HuH-7.5 (cell line): ENCODE data around the gene CCDC191.
A peak's percentile ranks its signal among the peaks of the same experiment; 100 is the strongest.

ENCODE experiments used
- DNase-seq: peaks from one replicate; pipeline ENCODE4 v3.0.0; 2011; ENCODE audit warnings: low spot score

Gene CCDC191

DNA sequence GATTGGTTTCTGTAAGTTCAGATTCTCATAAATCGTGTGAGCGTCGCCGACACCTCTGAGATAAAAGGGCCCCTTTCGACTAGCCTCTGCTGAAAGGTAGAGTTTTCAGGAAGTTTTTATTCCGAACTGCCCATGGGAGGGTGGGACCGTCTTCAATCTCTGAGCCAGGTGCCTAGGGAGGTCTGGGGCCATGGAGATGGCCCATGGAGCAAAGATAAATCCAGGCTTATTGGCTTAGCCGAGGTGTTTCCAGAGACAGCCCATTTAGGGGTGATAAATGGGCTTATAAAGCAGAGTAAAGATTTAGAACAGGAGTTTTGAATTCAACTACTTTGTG, 653 bp upstream of the CCDC191 start:
- peak; percentile 18 for DNase-seq

DNA sequence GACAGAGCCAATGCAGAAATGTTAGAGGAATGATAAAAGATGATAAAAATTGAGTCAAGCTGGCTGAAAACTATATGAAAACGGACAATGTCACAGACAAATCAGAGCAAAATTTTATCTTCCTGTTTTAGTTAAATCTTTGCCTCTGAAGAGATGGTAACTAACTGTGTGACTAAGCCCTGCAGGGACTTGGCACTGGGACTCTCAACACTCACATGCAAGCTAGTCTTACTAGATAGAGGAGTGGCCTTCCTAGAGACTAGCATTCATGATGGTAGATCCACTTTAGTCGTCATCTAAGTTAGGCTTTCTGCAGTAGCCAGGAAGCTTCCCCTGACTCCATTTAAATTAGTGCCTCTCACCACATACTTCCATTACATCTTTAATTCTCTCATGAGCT, 4.1 kb downstream of the CCDC191 start:
- no peak for DNase-seq

DNA sequence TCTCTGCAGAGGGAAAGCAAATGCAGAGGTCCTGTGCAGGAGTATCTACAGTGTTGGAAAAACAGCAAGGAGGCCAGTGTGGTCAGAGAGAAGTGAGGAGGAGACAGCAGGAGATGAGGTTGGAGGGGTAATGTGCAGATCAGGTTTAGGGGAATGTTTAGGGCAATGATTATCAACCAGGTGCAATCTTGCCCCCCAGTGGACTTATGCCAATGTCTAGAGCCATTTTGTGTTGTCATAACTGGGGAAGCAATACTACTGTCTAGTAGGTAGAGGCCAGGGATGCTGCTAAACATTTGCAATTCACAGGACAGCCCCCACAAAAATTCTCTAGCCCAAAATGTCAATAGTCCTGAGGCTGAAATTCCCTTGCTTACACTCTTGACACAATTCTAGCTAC, 13.1 kb downstream of the CCDC191 start:
- no peak for DNase-seq

DNA sequence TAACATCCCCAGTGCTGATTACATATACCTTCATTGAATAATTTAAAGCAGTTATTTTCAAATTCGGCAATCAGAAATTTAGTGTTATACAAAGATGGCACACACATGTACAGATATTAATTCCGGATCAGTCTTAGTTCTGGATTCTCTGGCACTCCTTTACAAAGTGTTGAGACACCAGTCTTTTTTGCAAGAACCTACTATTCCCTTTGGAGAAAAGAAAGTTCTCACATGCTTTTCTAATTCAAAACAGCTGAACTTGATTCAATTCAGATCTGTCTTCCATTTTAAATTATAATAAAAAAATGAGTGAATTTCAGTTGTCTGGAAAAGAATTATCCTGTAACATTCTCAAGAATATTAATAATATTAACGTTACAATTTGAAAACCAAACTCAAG, 20.4 kb downstream of the CCDC191 start:
- DNase-seq, result no peak

DNA sequence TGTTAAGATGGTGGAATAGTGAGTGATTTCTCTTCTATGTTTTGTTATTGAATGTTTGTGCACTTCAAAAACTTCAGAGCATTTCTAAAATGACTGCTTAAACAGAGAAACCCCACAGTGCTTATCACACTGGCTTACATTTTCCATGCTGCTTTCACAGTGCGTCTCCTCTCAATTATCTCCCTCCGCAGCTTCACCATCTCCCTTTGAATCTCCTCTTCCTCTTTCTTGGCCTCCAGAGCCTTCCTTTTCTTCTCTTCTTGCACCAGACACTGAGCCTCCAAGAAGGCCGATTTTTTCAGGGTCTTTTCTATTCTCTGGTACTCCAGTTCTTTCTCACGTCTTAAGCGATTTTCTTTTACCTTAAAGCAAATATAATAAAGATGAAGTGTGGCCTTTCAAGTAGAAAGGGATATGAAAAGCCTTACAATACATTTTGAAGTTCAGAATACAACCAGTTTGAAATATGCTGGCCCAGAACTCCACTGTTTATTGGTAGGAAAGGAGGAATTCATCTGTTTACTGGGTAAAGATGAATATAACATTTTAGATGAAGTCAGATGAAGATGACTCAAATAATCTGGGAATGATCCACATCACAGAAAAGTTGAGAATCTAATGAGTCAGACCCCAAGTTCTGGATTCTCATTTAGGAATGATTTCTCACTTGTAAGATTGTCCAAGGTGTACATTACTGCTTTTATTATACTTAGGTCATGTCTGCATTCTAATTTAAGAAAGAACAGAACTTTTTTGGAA, 21.4 kb downstream of the CCDC191 start:
- DNase-seq, result no peak

DNA sequence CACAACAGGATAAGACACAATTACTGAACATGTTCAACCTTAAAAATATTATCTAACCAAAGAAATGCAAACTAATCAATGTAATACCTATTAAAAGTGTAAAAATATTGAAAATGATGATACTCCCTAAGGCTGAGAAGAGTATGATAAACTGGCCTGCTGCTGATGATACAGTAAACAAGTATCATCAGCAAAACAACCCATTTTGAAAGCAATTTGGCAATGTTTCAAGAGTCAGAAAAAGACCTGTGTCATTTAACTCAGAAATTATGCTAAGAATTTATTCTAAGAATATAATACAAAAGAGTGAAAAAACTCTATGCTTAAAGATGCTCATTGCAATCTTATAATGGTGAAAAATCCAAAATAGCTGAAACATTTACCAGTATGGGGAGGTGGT, 22.1 kb downstream of the CCDC191 start:
- no peak for DNase-seq

DNA sequence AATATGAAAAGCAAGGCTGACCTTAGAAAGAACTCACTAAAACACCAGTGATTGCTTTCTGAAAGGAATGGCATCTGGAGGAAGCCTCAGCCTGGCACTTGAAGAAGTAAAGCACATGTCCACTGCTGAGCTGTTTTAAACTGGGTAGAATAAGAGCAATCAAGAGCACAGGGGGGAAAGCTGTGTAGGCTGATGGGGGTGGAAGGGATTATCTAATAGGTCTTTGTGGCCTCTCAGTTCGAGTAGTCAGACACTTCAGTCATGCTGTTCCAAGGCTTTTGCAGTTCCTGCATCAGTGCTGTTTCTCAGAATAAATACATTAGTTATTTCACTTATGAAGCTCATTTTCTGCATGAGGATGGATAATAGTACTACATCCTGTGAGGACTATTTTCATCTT, 22.6 kb downstream of the CCDC191 start:
- no peak for DNase-seq

DNA sequence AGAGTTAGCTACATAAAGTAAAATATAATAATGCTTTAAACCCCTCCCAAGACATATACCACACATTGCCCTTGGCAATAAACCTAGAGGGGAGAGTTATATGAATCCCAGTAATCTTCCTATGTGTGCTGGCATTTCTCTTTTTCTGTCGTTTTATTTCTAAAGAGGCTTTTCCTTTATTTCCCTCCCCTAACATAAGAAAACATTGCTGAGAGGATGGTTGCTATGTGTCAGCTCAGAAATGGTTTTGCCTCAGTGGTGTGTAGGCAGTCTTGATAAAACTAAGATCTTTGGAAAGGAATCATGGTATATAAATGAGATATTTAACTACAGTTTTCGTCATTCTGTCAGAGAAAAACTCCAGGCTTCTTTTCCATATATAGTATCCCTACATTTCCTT, 30.0 kb downstream of the CCDC191 start:
- no peak for DNase-seq

DNA sequence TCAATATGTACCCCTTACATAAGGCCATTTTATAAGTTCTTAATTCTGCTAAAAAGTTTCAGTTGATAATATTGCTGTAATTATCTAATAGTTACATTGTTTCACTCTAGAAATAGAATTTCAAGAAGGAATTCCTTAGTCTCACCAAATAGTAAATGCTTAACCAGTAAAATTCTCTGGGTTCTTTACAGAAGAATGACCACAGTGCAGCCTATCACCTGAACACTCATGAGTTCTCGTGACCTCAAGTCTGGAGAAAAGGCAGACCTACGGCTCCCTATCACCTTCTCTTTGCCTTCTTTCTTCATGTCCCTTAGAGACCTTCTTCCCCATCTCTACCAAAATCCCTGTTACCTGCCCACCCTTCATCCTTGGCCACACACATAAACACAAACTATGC, 30.9 kb downstream of the CCDC191 start:
- no peak for DNase-seq

DNA sequence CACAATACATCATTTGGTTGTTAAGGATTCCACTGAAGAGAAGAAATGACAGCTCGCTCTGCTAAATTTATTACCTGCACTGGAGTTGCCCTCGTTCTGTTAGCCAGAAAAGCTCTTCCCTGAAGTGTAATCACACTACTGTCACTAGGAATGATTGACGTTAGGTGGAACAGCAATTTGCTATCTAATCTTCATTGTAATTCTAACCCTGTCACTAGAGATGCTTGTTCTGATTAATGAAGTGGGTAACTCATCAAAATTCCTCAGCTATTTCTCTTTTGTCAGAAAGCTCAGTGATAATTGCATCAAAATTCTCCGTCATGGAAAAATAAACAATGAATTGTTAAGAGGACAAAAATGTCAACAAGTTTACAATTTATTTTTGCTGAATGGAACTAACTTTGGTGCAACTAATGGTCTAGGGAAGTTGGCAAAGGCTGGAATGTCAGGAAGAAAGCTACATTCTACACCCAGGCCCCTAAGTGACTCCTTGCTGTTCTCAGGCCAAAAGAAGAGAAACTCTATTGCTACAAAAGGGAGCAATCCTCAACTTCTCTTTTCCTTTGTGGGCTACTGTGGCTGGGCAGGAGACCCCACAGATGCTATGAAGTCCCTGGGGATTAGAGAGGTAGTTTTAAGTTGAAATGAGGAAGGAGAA, 34.1 kb downstream of the CCDC191 start:
- DNase-seq, result no peak

DNA sequence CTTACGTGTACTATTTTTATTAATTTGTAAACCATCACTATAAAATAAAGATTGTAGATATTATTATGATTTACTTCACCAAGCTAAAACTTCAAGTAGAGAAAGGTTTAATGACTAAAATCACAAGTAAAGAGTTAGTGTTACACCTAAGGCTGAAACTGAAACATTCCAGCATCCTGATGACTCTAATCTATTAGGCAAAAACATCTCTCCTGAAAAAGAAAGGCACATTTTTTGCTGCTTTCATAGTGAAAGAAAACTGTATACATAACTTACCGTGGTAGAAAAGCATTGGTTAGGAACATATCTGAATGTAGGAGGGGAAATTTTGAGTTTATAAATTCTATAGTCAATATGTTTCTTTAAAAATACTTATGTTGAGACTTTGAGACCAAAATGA, 35.4 kb downstream of the CCDC191 start:
- no peak for DNase-seq

DNA sequence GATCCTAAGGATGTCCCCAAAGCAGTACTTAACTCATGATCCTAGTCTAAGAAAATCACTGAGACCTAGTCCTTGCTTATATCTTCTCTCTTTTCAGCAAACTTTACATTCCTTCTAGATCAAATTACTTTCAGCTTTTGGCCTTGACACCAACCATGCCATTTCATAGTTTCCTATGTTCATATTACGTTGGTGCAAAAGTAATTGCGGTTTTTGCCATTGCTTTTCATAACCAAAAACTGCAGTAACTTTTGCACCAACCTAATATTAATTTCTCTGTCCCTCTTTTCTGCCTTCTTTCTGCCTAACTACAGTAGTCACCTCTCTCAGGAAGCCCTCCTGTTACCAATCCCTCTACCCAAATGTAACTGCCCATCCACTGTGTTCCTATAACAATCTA, 36.8 kb downstream of the CCDC191 start:
- no peak for DNase-seq

DNA sequence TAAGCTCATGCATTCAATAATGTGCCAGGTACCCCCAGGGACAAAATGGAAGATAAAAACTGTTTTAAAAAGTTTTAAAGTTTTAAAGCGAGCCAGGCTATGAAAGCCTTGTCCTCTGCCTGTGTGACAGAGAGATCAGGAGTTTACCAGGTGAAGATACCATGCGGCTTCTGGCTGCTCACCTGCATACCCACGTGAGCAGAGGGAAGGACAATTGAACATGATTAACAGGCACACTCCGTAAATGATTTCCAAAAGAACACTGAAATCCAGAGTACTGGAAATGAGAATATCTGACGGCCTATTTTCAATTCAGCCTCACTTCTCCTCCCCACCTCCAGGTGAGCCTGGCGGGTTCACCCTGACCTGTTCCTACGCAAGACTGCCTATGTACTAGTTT, 42.1 kb downstream of the CCDC191 start:
- no peak for DNase-seq

DNA sequence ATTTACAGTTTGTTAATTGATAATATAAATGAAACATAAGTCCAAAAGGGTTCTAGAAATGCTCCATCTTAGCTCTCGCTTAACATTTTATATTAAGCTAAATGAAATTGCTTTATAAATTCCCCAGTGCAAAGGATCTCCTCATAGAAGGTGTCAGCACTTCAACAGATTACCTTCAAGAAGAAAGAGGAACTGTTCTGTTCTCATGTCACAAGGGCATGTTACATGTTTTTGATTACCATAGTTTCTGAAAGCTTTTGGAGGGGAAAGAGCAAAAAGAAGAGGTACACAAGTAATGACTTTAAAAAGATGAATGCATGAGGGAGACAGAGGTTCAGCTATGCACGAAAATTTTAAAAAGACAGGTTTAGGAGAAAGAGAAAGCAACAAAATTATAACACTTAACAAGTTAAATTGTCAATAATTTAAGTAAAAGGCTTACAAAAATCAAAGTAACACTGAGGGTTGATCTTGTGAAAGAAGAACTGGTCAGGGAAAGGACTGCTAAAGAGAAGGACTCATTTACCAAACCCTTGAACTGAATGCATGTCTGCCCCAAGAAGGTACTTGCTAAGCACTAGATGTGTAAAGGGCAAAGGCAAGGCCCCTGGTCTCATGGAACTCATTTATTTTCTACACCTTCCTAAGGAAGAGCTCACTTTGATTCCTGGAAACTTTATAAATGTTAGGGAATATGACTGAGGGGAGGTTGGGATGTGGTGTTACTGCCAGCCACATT, 45.1 kb downstream of the CCDC191 start:
- DNase-seq, result no peak

DNA sequence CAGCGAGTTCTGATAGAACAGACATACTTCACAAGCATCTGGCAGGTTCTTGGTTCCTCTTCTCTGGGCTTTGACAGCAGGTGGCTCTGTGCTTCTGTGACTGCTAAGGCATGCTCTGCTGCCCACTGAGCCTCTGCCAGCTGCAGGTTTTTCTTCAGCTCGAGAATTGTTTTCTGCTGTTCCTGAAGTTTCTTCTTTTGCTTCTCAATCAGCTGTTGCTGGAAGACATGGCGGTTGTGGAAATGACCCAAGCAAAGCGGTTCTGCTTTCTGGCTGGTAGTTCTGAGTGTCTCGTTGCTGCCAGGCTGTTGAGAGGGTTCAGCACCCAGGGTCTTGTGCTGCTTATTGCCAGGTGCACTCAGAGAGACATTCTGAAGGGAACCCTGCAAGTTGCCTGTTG, 50.8 kb downstream of the CCDC191 start:
- DNase-seq, result no peak

DNA sequence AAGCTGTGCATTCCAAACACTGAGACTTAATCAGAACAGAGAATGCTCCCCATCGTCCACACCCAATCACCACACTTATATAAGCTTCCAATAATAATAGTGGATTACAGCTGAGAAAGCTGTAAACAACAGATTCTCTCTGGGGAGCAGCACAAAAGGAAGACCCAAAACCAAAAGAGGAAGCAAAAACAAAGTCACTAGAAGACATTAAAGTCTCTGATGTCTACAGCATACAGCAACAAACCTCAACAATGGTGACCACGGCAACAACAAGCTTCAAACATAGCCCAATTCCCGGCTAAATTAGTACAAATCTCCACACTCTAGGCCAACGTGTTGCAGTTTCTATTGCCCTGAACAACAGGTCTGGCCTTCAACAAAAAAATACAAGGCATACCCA, 70.8 kb downstream of the CCDC191 start:
- no peak for DNase-seq

DNA sequence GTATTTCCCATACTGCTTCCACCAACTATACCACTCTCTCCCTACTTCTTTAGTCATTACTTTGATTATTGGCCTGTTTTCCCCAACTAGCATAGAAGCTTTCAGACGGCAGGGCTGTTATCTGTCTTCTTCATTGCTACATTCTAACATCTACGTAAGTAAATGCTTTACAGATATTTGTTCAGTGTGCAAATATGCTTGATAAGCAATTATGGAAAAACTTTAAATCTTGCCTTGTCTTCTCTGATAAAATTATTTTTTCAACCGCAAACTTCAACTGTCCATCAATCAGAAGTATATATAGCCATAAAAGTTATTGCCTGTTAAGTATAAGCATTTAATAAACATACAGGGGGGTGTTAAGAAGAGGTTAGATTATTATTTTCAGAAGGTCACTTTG, 72.8 kb downstream of the CCDC191 start:
- no peak for DNase-seq

DNA sequence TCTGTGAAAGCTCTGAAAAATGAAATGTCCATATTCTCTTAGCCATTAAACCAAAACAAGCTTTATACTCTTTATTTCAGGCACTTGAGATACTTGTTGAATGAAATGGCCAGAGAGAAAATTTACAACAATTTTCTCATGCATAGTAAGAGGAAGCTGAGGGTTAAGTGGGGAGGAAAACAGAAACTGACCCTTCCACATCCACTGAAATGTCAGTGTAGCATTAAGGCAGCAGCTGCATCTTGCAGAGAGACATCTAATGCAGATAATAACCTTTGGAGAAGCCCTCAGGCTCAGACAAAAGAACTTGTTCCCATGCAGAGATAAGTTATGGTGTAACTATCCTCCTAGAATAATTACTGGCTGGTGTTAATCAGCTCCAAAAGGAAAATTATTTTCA, 74.5 kb downstream of the CCDC191 start:
- no peak for DNase-seq

DNA sequence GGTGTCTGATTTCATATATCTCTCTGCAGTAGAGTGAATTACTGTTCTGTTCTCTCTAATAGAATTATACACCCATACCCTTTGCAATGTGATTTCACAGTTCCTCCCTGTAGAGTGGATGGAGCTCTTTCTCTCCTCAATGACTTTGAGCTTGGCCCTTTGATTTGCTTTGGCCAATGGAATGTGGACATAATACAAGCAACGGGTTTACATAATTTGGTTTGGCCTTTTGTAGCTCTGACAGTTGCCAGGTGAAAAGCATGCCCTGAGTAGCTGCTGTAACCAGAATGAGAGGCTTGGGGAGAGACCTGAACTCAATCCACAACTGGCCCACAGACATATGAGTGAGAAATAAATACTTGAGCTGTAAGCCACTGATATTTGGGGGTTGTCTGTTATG, 76.4 kb downstream of the CCDC191 start:
- DNase-seq, result no peak

DNA sequence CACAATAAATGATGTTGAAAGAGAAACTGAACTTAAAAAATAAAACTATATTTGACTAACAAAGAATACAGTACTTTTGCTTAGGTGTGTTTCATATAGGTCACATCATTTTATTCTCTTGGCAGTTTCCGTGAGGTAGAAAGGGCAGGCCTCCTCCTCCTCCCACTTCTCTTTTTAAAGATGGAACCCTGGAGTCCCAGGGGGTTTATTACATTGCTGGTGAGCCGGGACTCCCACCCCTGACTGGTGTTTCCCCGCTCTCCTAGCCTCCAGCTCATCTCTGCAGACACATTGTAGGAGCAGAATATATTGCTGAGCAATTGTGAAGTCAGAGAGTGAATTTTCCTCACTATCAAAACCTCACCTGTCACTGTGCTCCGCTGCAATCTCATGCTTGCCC, 78.5 kb downstream of the CCDC191 start:
- DNase-seq, result no peak

DNA sequence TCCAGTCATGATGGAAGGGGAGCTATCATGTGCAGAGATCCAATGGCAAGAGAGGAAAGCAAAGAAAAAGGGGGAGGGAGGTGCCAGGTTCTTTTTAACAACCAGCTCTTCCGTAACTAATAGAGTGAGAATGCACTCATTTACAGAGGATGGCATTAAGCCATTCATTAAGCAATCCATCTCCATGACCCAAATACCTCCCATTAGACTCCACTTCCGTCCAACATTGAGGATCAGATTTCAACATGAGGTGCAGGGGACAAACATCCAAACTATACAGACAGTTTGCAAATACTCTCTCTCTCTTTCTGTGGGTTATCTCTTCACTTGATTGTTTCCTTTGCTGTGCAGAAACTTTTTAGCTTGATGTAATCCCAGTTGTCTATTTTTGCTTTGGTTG, 87.3 kb downstream of the CCDC191 start:
- DNase-seq, result no peak

DNA sequence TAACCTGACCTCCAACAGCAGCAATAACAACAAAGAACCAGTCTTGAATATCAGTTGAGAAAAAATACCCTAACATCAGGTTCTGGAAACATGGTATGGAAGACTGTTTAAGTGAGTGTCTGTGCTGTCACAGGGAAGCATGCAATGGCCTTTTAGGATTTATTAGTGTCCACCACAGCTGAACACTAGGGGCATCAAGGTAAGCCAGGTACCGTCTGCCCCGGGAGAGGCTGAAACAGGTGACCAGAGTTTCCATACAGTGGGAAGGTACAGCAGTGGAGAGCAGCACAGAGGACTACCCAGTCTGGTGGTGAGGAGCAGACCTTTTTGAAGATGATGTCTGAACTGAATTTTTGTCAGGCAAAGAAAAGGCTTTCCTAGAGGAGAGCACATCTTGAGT, 90.2 kb downstream of the CCDC191 start:
- DNase-seq, result no peak

DNA sequence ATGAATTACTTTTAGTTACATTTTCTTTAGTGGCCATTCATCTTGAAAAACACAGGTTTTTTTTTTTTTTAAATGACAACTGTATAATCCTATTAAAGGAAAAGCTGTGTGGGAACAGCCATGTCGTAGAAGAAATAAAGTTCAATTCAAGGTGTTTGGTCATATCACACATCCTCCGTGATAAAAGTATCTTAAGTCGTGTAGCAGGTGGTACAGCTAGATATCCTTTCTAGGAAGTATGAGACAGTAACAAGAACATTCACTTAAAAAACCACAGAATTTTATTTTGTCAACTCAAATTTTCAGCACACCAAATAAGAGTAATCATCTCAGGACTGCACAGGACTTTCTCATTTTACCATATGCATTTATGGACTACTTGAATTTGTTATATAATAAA, 92.4 kb downstream of the CCDC191 start:
- no peak for DNase-seq
